KOPT-K1 (cell line): ENCODE measurements around the gene HTR5A.

Source experiments
- H3K27ac ChIP-seq: fragments of 200-600 bp; sonication (generic); 2 replicates; pipeline ENCODE4 v1.5.1; 2016; ENCODE audit warnings: antibody characterized with exemption, mild to moderate bottlenecking, low read depth, low read length; ENCODE audit not compliant: poor library complexity, severe bottlenecking
- H3K36me3 ChIP-seq: fragments of 200-600 bp; sonication (generic); 2 replicates; pipeline ENCODE4 v1.5.1; 2017; ENCODE audit warnings: antibody characterized with exemption, mild to moderate bottlenecking, low read length, moderate library complexity; ENCODE audit not compliant: insufficient read depth
- H3K9me3 ChIP-seq: fragments of 200-600 bp; sonication (generic); 2 replicates; pipeline ENCODE4 v1.5.1; 2017; ENCODE audit warnings: antibody characterized with exemption, low read length, mild to moderate bottlenecking; ENCODE audit not compliant: insufficient read depth, poor library complexity, severe bottlenecking

Gene HTR5A

DNA sequence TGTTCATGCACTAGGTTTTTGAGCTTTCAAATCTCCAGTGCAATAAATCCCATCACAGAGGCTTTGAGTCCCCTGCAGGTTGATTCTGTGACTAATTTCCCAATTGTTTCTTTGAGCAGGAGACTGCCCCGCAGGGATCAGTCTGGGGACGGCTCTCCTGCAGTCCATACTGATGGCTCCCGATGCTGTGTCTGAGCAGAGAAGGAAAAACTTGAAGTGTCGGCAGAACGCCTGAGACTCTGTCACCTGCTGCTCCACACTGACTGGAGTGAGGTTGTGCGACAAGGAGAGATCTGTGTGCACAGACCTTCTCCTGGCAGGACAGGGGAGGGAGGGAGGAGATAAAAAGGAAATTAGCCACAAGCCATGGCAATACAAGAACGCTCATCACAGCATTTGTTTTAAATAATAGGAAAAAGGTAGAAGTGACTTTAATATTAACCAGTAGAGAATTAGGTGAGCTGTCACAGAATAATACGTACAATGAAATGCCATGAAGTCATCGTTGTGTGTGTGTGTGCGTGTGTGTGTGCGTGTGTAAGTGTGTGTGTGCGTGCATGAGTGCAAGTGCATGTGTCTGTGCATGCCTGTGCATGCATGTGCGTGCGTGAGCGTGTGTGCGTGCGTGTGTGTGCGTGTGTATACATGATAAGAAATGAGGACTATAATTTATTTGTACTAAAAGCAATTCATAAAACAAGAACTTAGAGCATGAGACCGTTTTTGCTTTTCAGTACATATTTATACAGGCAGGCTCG, 38.2 kb downstream of the HTR5A start:
- Histone ChIP-seq H3K36me3 (no peaks in the 10 kb centered on the region), H3K27ac (no peak overlapping the region), H3K9me3 (no peaks in the 10 kb centered on the region)

GRCh38 chr7:155109121-155109520, 39.0 kb downstream of the HTR5A start:
- Histone ChIP-seq H3K36me3 (no peaks in the 10 kb centered on the region), H3K27ac (no peak overlapping the region), H3K9me3 (no peaks in the 10 kb centered on the region)

- no peak overlapping the region for H3K27ac ChIP-seq
- H3K36me3 ChIP-seq, result no peaks in the 10 kb centered on the region
- H3K9me3 ChIP-seq, result peaks cover 15% of the 10 kb centered on the region
Measured at GRCh38 chr7:155115288-155115687, 45.2 kb downstream of the HTR5A start.

DNA sequence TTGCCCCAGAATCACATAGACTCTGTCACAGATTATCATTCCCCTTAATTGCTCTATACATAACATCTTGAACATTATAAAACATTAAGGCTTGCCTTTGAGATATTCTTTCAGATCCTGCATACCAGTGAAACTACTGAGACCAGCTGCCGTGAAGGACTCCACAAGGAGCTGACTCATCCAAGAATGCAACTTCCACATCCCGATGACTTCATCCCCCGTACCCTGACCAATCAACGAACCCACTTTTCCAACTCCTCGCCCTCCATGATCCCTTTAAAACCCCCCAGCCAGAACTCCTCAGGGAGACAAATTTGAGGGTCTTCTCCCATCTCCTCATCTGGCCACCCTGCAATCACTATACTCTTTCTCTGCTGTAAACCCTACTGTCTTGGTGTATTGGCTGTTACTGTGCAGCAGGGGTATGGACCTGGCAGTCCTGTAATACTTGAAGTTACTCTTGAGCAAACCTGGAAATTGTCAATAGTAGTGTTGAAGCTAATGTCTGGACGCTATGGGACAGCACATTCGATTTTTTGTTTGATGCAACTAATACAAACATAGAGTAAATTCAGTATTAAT, 49.8 kb downstream of the HTR5A start:
- peaks cover 19% of the 10 kb centered on the region for H3K9me3 ChIP-seq
- H3K27ac ChIP-seq, result no peak overlapping the region
- no peaks in the 10 kb centered on the region for H3K36me3 ChIP-seq

- Histone ChIP-seq H3K36me3 (no peaks in the 10 kb centered on the region), H3K27ac (no peak overlapping the region), H3K9me3 (peaks cover 19% of the 10 kb centered on the region)
Measured at GRCh38 chr7:155120460-155120859, 50.3 kb downstream of the HTR5A start.

DNA sequence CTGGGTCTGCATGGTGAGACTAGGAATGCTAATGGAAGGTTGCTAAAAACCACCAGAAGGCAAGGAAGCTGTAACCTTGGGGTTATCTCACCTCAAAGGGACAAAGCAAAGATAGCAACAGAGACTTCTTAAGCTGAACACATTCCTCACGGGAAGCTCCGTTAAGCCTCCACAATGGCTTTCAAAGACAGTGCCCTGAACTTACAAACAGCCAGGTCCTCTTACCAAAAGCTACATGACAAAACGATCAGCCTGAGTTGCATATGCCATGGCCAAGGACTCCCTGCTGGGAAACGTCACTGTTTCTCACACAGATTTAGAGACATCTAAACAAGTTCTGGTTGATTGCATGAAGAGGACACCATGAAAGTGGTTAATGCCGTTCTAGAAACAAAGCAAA, 52.7 kb downstream of the HTR5A start:
- peaks cover 19% of the 10 kb centered on the region for H3K9me3 ChIP-seq
- H3K36me3 ChIP-seq, result no peaks in the 10 kb centered on the region
- H3K27ac ChIP-seq, result no peak overlapping the region

DNA sequence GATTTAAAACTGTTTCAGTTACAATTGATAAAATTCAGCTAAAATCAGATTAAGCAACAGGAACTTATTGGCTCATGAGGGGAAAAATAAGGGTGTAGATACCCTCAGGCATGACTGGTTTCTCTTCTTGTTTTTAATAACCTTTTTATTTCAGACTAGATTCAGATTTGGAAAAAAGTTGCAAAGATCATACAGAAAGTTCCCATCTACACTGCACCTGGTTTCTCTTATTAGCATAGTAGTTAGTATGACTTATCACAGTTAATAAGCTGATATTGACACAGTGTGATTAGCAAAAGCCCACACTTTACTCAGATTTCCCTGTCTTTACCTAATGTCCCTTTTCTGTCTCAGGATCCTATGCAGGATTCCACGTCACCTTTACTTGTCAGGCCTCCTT, 53.3 kb downstream of the HTR5A start:
- H3K9me3 ChIP-seq, result peaks cover 19% of the 10 kb centered on the region
- no peaks in the 10 kb centered on the region for H3K36me3 ChIP-seq
- H3K27ac ChIP-seq, result no peak overlapping the region

DNA sequence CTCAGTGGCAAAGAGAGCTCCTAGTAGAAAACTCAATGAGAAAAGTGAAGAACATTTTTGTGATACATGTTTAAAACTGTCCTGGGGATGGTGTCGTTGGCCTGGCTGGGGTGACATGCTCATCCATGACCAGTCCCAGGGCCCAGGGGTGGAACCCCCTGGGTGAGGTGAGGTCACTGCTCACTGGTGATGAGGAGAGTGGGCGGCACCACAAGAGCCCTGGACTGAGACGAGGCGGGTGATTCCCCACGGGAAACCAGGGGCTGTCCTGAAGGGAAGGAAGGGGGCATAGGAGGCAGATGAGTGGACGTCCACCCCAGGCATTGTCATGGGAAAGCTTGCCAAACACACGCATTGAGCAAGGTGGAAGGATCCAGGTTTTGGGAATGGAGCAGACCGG, 54.6 kb downstream of the HTR5A start:
- no peak overlapping the region for H3K27ac ChIP-seq
- no peaks in the 10 kb centered on the region for H3K36me3 ChIP-seq
- peaks cover 11% of the 10 kb centered on the region for H3K9me3 ChIP-seq

DNA sequence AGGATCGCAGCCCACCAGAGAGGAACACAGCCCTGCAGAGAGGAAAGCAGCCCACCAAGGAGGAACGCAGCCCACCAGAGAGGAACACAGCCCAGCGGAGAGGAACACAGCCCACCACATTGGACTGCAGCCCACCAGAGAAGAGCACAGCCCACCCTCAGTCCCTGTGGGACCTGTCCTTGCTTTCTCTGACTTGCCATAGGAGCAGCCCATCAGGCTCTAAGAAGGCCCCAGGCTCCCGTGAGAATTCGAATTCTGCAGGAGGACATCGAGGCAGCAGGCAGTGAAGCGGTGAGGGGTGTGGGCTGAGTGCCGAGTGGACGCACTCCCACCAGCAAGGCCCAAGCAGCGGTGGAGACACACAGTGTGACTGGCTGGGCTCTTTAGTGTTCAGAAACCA, 59.1 kb downstream of the HTR5A start:
- no peak overlapping the region for H3K27ac ChIP-seq
- H3K36me3 ChIP-seq, result no peaks in the 10 kb centered on the region
- no peaks in the 10 kb centered on the region for H3K9me3 ChIP-seq

- Histone ChIP-seq H3K36me3 (no peaks in the 10 kb centered on the region), H3K27ac (no peak overlapping the region), H3K9me3 (no peaks in the 10 kb centered on the region)
Measured at GRCh38 chr7:155129789-155130188, 59.7 kb downstream of the HTR5A start.

DNA sequence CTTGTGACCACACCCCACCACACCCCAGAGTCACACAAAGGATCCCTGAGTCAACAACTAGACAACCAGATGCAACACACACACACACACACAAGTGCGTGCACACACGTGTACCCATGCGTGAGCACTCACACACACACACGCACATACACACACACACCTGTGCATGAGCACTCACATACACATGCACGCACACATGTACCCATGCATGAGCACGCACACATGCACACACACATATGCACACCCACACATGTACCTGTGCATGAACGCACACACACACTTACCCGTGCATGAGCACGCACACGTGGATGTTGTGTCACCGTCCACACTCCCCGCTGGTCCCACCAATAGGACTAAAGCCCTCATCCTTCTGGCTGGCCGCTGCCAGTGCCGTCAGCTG, 60.4 kb downstream of the HTR5A start:
- Histone ChIP-seq H3K36me3 (no peaks in the 10 kb centered on the region), H3K27ac (no peak overlapping the region), H3K9me3 (no peaks in the 10 kb centered on the region)

DNA sequence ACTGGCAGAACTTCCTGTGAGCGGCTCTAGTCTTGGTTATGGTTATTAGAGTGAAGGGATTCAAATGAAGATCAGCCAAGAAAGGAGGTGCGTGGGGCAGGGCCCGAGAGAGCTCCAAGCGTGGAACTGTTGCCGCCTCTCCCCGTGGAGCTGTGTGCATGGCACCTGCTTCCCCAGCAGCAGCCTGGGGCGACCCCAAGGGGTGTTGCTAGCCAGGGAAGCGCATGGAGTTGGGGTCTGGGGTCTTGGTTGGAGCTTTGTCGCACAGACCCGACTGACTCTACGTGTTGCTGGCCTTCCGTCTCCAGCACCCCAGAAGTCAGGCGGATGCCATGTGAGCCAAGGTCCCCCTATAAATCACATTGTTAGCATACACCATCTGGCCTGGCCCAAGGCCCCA, 61.0 kb downstream of the HTR5A start:
- Histone ChIP-seq H3K36me3 (no peaks in the 10 kb centered on the region), H3K9me3 (no peaks in the 10 kb centered on the region), H3K27ac (no peak overlapping the region)

DNA sequence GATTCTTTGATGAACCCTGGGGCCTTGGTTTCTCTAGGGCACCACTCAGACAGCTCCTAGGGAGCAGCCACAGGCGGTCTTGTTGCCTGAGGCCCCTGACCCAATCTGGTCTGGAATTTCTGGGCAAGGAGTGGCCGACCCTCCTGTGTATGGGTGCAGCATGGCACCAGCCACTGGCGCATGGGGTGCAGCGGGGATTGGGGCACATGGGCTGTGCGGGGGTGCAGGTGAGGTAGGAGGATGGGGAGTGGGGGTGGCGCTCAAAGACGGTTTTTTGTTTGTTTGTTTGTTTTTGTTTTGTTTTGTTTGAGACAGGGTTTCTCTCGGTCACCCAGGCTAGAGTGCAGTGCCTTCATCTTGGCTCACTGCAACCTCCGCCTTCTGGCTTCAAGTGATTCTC, 62.3 kb downstream of the HTR5A start:
- Histone ChIP-seq H3K9me3 (no peaks in the 10 kb centered on the region), H3K36me3 (no peaks in the 10 kb centered on the region), H3K27ac (no peak overlapping the region)

- Histone ChIP-seq H3K36me3 (no peaks in the 10 kb centered on the region), H3K9me3 (no peaks in the 10 kb centered on the region), H3K27ac (no peak overlapping the region)
Measured at GRCh38 chr7:155136619-155137243, 66.6 kb downstream of the HTR5A start.
